Tibial nerve (tissue), 4 donors: ENCODE measurements around the gene MRAP. TPM values are rescaled to one million over a fixed set of nuclear protein-coding genes. Genes with fewer than 3 reads are reported as not detected.

Experiments
- DNase-seq, 2 donors: peaks; one replicate each; pipeline ENCODE4 v3.0.0-alpha.2; 2019; ENCODE audit warnings: low spot score in 2 of 2
- H3K27ac ChIP-seq, 4 donors: fragments of 200-600 bp; sonication (generic) in 3 of 4; one replicate each; pipeline ENCODE4 v1.5.1; 2017 to 2019; ENCODE audit warnings: mild to moderate bottlenecking in 1 of 4
- H3K27me3 ChIP-seq, 2 donors: fragments of 200-600 bp; sonication (generic) in 1 of 2; one replicate each; pipeline versions ENCODE4 v1.5.1 to v1.6.0; 2017 to 2019
- H3K36me3 ChIP-seq, 3 donors: fragments of 200-600 bp; sonication (generic); one replicate each; pipeline ENCODE4 v1.5.1; 2018 to 2019
- H3K4me1 ChIP-seq, 4 donors: fragments of 200-600 bp; sonication (generic) in 3 of 4; one replicate each; pipeline ENCODE4 v1.5.1; 2017 to 2019
- H3K4me3 ChIP-seq, 4 donors: fragments of 200-600 bp; sonication (generic) in 3 of 4; one replicate each; pipeline ENCODE4 v1.5.1; 2017 to 2019; ENCODE audit warnings: mild to moderate bottlenecking in 1 of 4, moderate library complexity in 1 of 4
- H3K9me3 ChIP-seq, 4 donors: fragments of 200-600 bp; sonication (generic) in 3 of 4; one replicate each; pipeline ENCODE4 v1.5.1; 2017 to 2019
- CTCF ChIP-seq, 5 experiments: fragments of 200-600 bp in 3 of 5; fragments of 450-650 bp in 2 of 5; sonication (generic) in 3 of 5; IDR thresholded peaks; one replicate each; pipeline ENCODE4 v1.5.1; 2016 to 2019; ENCODE audit warnings: antibody characterized with exemption in 5 of 5, mild to moderate bottlenecking in 3 of 5, moderate library complexity in 2 of 5
- EP300 ChIP-seq, 2 donors: sonication (generic); formaldehyde crosslinking; IDR thresholded peaks; one replicate each; pipeline ENCODE4 v1.6.1; 2017; ENCODE audit warnings: antibody characterized with exemption in 2 of 2, mild to moderate bottlenecking in 1 of 2
- POLR2A ChIP-seq, 2 donors: fragments of 450-650 bp; IDR thresholded peaks; one replicate each; pipeline ENCODE4 v1.6.1; 2017; ENCODE audit warnings: antibody characterized with exemption in 2 of 2, mild to moderate bottlenecking in 2 of 2, moderate library complexity in 2 of 2
- WGBS, 2 donors: methylation state at CpG; one replicate each; pipeline ENCODE4 v1.1.5; 2018; 5-methylcytosine and 5-hydroxymethylcytosine counted together
- total RNA-seq, 4 donors: library from RNA; depleted of rRNA; stranded (reverse); fragments of >200 nt; gene quantifications; one replicate each; pipeline ENCODE4 v1.1.0, GENCODE V29; 2016

The MRAP gene
- total RNA-seq, 4 donors from 2014 or later: 1.6 to 14.4 (median 4.8) TPM

- H3K4me3 ChIP-seq: no peak overlapping the region
- DNase-seq: no peak
- H3K36me3 ChIP-seq: peaks cover 0 to 14% (median 0%) of the 10 kb centered on the region in 3 donors
- no peaks in the 10 kb centered on the region for H3K9me3 ChIP-seq
- H3K27ac ChIP-seq: no peak overlapping the region
- WGBS, 2 donors: 90% methylated on average over 7 of the region's 7 CpGs
- TF ChIP-seq EP300 (IDR thresholded peaks at IDR 0.05) (no peak), POLR2A (IDR thresholded peaks at IDR 0.05) (no peak), CTCF (IDR thresholded peaks at IDR 0.05) (no peak)
- no peaks in the 10 kb centered on the region for H3K27me3 ChIP-seq
- peaks cover 0 to 29% (median 12%) of the 10 kb centered on the region in 4 donors for H3K4me1 ChIP-seq
These were observed 17.1 kb upstream of the MRAP start for GRCh38 chr21:32281531-32281930.

DNA sequence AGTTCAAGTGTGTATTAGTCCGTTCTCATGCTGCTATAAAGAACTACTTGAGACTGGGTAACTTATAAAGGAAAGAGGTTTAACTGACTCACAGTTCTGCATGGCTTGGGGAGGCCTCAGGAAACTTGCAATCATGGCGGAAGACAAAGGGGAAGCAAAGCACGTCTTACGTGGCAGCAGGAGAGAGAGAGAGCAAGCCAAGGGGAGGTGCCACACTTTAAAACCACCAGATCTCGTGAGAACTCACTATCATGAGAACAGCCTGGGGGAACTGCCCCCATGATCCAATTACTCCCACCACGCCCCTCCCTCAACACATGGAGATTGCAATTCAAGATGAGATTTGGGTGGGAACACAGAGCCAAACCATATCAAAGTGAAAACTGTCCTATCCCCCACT is 15.7 kb upstream of the MRAP start:
- no peaks in the 10 kb centered on the region for H3K9me3 ChIP-seq
- H3K36me3 ChIP-seq: peaks cover 0 to 14% (median 0%) of the 10 kb centered on the region in 3 donors
- peaks cover 0 to 21% (median 9%) of the 10 kb centered on the region in 4 donors for H3K4me1 ChIP-seq
- TF ChIP-seq CTCF (IDR thresholded peaks at IDR 0.05): no peak
- TF ChIP-seq EP300 (IDR thresholded peaks at IDR 0.05): no peak
- no peak for TF ChIP-seq POLR2A (IDR thresholded peaks at IDR 0.05)
- no peak for DNase-seq
- H3K27ac ChIP-seq: no peak overlapping the region
- H3K4me3 ChIP-seq: no peak overlapping the region
- no peaks in the 10 kb centered on the region for H3K27me3 ChIP-seq
- 79 to 88% methylated on average over 6 of the region's 6 CpGs for WGBS, 2 donors

DNA sequence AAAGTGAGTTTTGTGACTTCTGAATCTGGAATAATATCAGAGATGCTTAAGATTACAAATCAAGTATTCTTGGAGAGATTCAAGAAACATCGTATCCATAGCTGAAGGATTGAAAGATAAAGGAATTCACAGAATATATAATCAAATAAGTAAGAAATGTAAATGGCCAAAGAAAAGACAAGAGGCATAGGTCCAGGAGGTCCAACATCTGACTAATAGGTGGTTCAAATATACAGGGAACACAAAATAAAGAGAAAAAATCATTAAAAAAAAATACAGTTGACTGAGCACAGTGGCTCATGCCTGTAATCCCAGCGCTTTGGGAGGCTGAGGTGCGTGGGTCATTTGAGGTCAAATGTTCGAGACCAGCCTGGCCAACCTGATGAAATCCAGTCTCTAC is 13.2 kb upstream of the MRAP start:
- Histone ChIP-seq H3K4me1 (peaks cover 0 to 1% (median 0%) of the 10 kb centered on the region in 4 donors), H3K9me3 (no peaks in the 10 kb centered on the region), H3K27ac (no peak overlapping the region), H3K36me3 (peaks cover 0 to 14% (median 0%) of the 10 kb centered on the region in 3 donors), H3K27me3 (no peaks in the 10 kb centered on the region), H3K4me3 (no peak overlapping the region)
- TF ChIP-seq EP300 (IDR thresholded peaks at IDR 0.05) (no peak), CTCF (IDR thresholded peaks at IDR 0.05) (no peak), POLR2A (IDR thresholded peaks at IDR 0.05) (no peak)
- 94 to 96% methylated on average over 4 of the region's 4 CpGs for WGBS, 2 donors
- DNase-seq: no peak

DNA sequence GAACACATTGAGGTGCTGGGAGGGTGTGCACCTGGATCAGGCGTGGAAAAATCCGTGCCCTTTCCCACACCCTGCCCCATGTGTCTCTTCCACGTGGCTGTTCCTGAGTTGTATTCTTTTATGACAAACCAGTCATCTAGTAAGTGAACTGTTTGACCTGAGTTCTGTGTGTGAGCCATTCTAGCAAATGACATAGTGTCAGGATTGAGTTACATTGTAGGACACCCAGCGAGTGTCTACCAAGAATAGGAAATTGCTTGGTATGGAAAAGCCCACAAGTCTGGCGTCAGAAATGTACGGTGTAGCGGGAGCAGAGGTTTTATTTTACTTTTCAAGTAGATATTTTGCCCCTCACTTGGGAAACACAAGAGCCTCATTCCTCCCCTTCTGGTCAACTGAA is 1.2 kb upstream of the MRAP start:
- WGBS, 2 donors: 87 to 90% methylated on average over 7 of the region's 7 CpGs
- Histone ChIP-seq H3K4me3 (no peak overlapping the region), H3K4me1 (no peaks in the 10 kb centered on the region), H3K36me3 (no peaks in the 10 kb centered on the region), H3K9me3 (no peaks in the 10 kb centered on the region), H3K27me3 (no peaks in the 10 kb centered on the region), H3K27ac (peak overlapping the region in 1 of 4 donors; percentile 20)
- DNase-seq: no peak
- TF ChIP-seq EP300 (IDR thresholded peaks at IDR 0.05): no peak
- TF ChIP-seq POLR2A (IDR thresholded peaks at IDR 0.05): no peak
- no peak for TF ChIP-seq CTCF (IDR thresholded peaks at IDR 0.05)

- H3K9me3 ChIP-seq: no peaks in the 10 kb centered on the region
- H3K27me3 ChIP-seq: no peaks in the 10 kb centered on the region
- no peaks in the 10 kb centered on the region for H3K36me3 ChIP-seq
- no peak for TF ChIP-seq CTCF (IDR thresholded peaks at IDR 0.05)
- no peak for TF ChIP-seq EP300 (IDR thresholded peaks at IDR 0.05)
- no peak for TF ChIP-seq POLR2A (IDR thresholded peaks at IDR 0.05)
- no peaks in the 10 kb centered on the region for H3K4me1 ChIP-seq
- no peak overlapping the region for H3K4me3 ChIP-seq
- 77 to 79% methylated on average over 6 of the region's 6 CpGs for WGBS, 2 donors
- H3K27ac ChIP-seq: peak overlapping the region in 1 of 4 donors; percentile 55
- no peak for DNase-seq
These were observed 501 bp upstream of the MRAP start for GRCh38 chr21:32298148-32298559.
